Activated naive CD4-positive, alpha-beta T cell treated with anti-CD3 and anti-CD28 coated beads, Interleukin-2, amount 10 ng/mL, durations not matched to agents 7 days and 5 days (primary cell): ENCODE measurements around the gene CMSS1.

ENCODE experiments used
- CTCF ChIA-PET: fragments of 350-600 bp; sonication (Branson Sonifier 250); formaldehyde crosslinking; loops from one replicate; lab custom pipeline; 2021; ENCODE audit warnings: antibody characterized with exemption; lab: Charles Lee
- DNase-seq: peaks from one replicate; pipeline ENCODE4 v3.0.0-alpha.2; 2020
- H3K27ac Mint-ChIP-seq: one replicate; pipeline ENCODE4 v1.8.0; 2021; ENCODE audit warnings: mild to moderate bottlenecking, moderate library complexity, mixed read lengths
- H3K27me3 Mint-ChIP-seq: one replicate; pipeline ENCODE4 v1.8.0; 2021; ENCODE audit warnings: mild to moderate bottlenecking, mixed read lengths
- H3K36me3 Mint-ChIP-seq: one replicate; pipeline ENCODE4 v1.8.0; 2021; ENCODE audit warnings: mixed read lengths
- H3K4me1 Mint-ChIP-seq: one replicate; pipeline ENCODE4 v1.8.0; 2021; ENCODE audit warnings: mixed read lengths
- H3K4me3 Mint-ChIP-seq: one replicate; pipeline ENCODE4 v1.8.0; 2021; ENCODE audit warnings: mild to moderate bottlenecking, moderate library complexity, mixed read lengths
- H3K9me3 Mint-ChIP-seq: one replicate; pipeline ENCODE4 v1.8.0; 2021; ENCODE audit warnings: mixed read lengths

The CMSS1 gene

DNA sequence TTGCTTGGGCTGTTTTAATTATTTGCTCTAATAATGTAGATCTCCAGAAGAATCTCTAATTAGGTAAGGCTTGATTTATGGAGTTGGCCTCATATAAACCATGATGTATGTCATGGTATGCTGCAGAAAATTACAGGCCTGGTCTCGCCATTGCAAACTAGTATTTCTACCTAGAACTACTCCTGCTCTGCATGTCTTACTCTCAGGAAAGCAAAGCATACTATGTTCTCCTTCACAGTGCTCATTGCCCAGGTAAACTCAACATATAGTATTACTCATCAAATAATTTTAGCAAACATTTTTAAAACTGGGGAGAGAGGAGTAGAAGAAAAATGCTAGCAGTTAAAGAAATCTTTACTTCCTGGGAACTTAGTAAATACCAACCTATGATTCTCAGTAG, 205.9 kb downstream of the CMSS1 start:
- Mint-ChIP-seq H3K36me3 (no peaks in the 10 kb centered on the region), H3K4me3 (no peak overlapping the region), H3K27ac (no peak overlapping the region), H3K27me3 (no peaks in the 10 kb centered on the region), H3K9me3 (no peaks in the 10 kb centered on the region), H3K4me1 (no peaks in the 10 kb centered on the region)
- DNase-seq, result no peak
- CTCF ChIA-PET, result no interaction called here

- H3K4me3 Mint-ChIP-seq, result no peak overlapping the region
- H3K27ac Mint-ChIP-seq, result no peak overlapping the region
- H3K36me3 Mint-ChIP-seq, result no peaks in the 10 kb centered on the region
- CTCF ChIA-PET, result no interaction called here
- no peaks in the 10 kb centered on the region for H3K9me3 Mint-ChIP-seq
- H3K27me3 Mint-ChIP-seq, result no peaks in the 10 kb centered on the region
- no peak for DNase-seq
- H3K4me1 Mint-ChIP-seq, result no peaks in the 10 kb centered on the region
These were observed 207.1 kb downstream of the CMSS1 start for GRCh38 chr3:100024520-100025303.

DNA sequence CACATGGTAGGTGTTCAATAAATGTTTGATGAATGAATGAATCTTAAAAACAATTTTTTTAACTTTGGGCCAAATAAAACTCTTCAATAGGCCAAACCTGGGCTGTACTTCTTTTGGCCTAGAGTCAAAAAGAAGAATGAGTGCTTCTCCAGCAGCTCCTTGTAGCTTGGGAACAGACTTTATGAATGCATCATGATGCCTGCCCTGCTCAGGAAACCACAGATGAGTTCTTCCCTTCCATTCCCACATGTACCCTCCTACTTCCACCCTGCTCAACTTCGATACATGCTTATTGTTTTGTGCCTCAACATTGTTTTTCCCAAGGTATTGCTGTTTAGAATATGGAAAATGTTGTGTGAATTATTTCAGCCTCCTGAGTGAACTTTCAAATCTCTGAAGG, 209.7 kb downstream of the CMSS1 start:
- H3K9me3 Mint-ChIP-seq, result no peaks in the 10 kb centered on the region
- H3K4me1 Mint-ChIP-seq, result no peaks in the 10 kb centered on the region
- DNase-seq, result no peak
- no peak overlapping the region for H3K27ac Mint-ChIP-seq
- H3K27me3 Mint-ChIP-seq, result no peaks in the 10 kb centered on the region
- no peak overlapping the region for H3K4me3 Mint-ChIP-seq
- CTCF ChIA-PET, result interaction anchor here (1.1 kb wide), 1 partner anchor 10 kb away, joined by 3 read pairs; no protein-coding TSS in a partner anchor
- no peaks in the 10 kb centered on the region for H3K36me3 Mint-ChIP-seq

GRCh38 chr3:100029052-100029451, 211.4 kb downstream of the CMSS1 start:
- no peaks in the 10 kb centered on the region for H3K27me3 Mint-ChIP-seq
- CTCF ChIA-PET, result interaction anchor here (0.9 kb wide), 1 partner anchor 8 kb away, joined by 3 read pairs; no protein-coding TSS in a partner anchor
- H3K36me3 Mint-ChIP-seq, result no peaks in the 10 kb centered on the region
- H3K9me3 Mint-ChIP-seq, result no peaks in the 10 kb centered on the region
- no peak overlapping the region for H3K27ac Mint-ChIP-seq
- H3K4me3 Mint-ChIP-seq, result no peak overlapping the region
- no peaks in the 10 kb centered on the region for H3K4me1 Mint-ChIP-seq
- no peak for DNase-seq

GRCh38 chr3:100029689-100030088, 212.0 kb downstream of the CMSS1 start:
- DNase-seq, result no peak
- CTCF ChIA-PET, result interaction anchor here (0.9 kb wide), 1 partner anchor 9 kb away, joined by 3 read pairs; no protein-coding TSS in a partner anchor
- H3K27me3 Mint-ChIP-seq, result no peaks in the 10 kb centered on the region
- H3K4me3 Mint-ChIP-seq, result no peak overlapping the region
- no peaks in the 10 kb centered on the region for H3K36me3 Mint-ChIP-seq
- no peaks in the 10 kb centered on the region for H3K9me3 Mint-ChIP-seq
- H3K27ac Mint-ChIP-seq, result no peak overlapping the region
- no peaks in the 10 kb centered on the region for H3K4me1 Mint-ChIP-seq

- H3K4me3 Mint-ChIP-seq, result no peak overlapping the region
- H3K36me3 Mint-ChIP-seq, result no peaks in the 10 kb centered on the region
- DNase-seq, result no peak
- H3K4me1 Mint-ChIP-seq, result no peaks in the 10 kb centered on the region
- no peaks in the 10 kb centered on the region for H3K27me3 Mint-ChIP-seq
- CTCF ChIA-PET, result no interaction called here
- no peaks in the 10 kb centered on the region for H3K9me3 Mint-ChIP-seq
- H3K27ac Mint-ChIP-seq, result no peak overlapping the region
These were observed 212.7 kb downstream of the CMSS1 start for GRCh38 chr3:100030346-100030745.

DNA sequence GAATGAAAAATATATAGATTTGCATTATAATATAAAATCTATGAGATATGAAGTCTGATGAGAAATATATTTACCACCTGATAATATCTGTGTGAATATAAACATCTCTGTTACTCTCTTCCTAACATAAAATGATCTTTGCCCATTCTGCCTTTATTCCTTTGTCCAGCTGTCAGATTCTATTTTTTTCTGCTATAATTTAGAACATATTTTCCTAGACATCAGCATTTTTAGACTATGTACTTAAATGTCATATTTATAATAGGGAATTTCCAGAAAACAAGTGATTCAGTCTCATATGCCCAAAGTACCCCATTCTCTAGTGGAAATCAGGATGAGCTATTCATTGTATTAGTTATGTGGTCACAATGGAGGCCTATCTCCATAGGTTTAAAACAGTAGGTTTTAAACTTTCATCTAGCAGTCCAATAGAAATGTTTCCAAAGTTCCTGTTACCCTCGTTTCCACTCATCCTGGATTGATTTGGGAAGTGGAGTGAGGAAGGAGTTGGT, 213.3 kb downstream of the CMSS1 start:
- Mint-ChIP-seq H3K27me3 (no peaks in the 10 kb centered on the region), H3K9me3 (no peaks in the 10 kb centered on the region), H3K27ac (no peak overlapping the region), H3K4me1 (no peaks in the 10 kb centered on the region), H3K36me3 (no peaks in the 10 kb centered on the region), H3K4me3 (no peak overlapping the region)
- DNase-seq, result no peak
- CTCF ChIA-PET, result no interaction called here

DNA sequence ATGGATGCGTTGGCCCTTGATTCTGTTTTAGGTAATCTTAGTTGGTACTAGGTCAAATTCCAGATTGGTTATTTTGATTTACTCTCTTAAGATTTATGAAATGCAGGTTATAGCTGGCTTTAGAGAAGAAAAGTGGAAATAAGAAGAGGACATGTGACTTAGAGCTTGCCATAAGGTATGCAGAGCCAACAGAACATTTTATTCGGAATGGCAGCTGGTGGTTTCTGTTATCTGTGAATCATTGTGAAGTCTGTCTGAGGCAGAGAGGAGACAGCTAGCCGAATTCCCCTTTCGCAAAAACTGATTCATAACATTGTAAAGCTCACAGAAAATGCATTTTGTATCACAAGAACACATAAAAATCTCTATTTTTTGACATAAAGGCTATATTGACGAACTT, 214.6 kb downstream of the CMSS1 start:
- H3K27me3 Mint-ChIP-seq, result no peaks in the 10 kb centered on the region
- CTCF ChIA-PET, result interaction anchor here (0.7 to 1.0 kb wide), 2 partner anchors 15 to 200 kb away, joined by 3 read pairs; no protein-coding TSS in a partner anchor
- no peaks in the 10 kb centered on the region for H3K36me3 Mint-ChIP-seq
- no peak overlapping the region for H3K4me3 Mint-ChIP-seq
- H3K27ac Mint-ChIP-seq, result no peak overlapping the region
- H3K9me3 Mint-ChIP-seq, result no peaks in the 10 kb centered on the region
- no peaks in the 10 kb centered on the region for H3K4me1 Mint-ChIP-seq
- DNase-seq, result no peak

DNA sequence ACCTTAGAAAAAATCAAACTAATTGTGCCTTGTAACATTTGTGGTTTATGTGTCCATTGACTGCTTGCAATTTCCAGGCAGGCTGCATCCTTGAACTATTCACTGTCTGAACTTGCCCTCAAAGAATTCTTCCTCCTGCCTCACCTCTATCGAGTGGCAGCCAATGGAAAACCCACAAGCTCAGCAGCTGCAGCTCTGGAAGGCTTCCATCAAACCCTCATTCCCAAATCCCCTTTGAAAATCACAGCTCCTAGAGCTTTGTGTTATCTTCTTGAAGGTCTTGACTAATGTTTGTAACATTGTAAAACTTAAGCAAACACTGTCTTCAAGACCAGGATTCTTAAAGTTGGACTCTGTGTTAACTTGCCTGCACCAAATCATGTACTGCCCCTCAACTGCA, 215.5 kb downstream of the CMSS1 start:
- Mint-ChIP-seq H3K4me1 (no peaks in the 10 kb centered on the region), H3K9me3 (no peaks in the 10 kb centered on the region), H3K27ac (no peak overlapping the region), H3K27me3 (no peaks in the 10 kb centered on the region), H3K4me3 (no peak overlapping the region), H3K36me3 (no peaks in the 10 kb centered on the region)
- DNase-seq, result no peak
- CTCF ChIA-PET, result interaction anchor here (0.5 kb wide), 1 partner anchor 201 kb away, joined by 3 read pairs; no protein-coding TSS in a partner anchor

GRCh38 chr3:100033903-100034471, 216.3 kb downstream of the CMSS1 start:
- DNase-seq, result no peak
- H3K36me3 Mint-ChIP-seq, result no peaks in the 10 kb centered on the region
- CTCF ChIA-PET, result no interaction called here
- H3K27ac Mint-ChIP-seq, result no peak overlapping the region
- no peak overlapping the region for H3K4me3 Mint-ChIP-seq
- H3K27me3 Mint-ChIP-seq, result no peaks in the 10 kb centered on the region
- H3K4me1 Mint-ChIP-seq, result no peaks in the 10 kb centered on the region
- H3K9me3 Mint-ChIP-seq, result no peaks in the 10 kb centered on the region

- Mint-ChIP-seq H3K4me3 (no peak overlapping the region), H3K9me3 (no peaks in the 10 kb centered on the region), H3K36me3 (no peaks in the 10 kb centered on the region), H3K27me3 (no peaks in the 10 kb centered on the region), H3K4me1 (no peaks in the 10 kb centered on the region), H3K27ac (no peak overlapping the region)
- DNase-seq, result no peak
- CTCF ChIA-PET, result no interaction called here
These were observed 221.4 kb downstream of the CMSS1 start for GRCh38 chr3:100039075-100039474.

DNA sequence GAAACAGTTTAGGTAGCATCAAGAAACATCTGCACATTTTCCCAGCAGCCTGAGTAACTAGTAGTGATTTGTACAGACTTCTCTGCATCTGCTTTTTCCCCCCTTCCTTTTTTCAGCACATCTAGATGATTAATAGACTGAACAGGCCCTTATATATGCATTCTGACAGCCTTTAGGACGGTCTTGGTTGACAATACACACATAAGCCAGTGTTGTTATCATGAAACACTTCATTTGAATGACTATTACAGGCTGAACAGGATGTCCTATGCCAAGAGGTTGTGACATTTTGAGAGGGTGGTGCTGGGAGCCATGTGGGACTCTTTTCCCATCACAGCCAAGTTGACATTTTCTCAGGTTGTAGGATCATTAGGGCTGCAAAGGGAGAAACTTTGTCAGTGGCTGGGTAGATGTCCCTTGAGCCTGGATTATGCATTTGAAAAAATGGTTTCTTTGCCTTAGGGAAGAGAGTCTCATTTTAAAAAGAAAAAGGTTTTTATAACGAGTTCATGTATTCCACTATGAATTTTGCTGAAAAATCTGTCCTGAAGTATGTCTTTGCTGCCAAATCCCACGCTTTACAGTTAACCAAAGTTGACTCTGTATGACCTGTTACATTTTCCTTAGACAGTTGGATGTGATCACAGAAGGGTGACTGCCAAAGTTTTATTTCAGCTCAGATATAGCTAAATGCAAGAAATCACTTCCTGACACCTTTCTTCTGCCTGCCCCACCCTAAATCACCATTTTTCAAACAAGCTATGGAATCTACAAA, 223.0 kb downstream of the CMSS1 start:
- Mint-ChIP-seq H3K4me3 (no peak overlapping the region), H3K27ac (no peak overlapping the region), H3K36me3 (no peaks in the 10 kb centered on the region), H3K4me1 (no peaks in the 10 kb centered on the region), H3K27me3 (no peaks in the 10 kb centered on the region), H3K9me3 (no peaks in the 10 kb centered on the region)
- no peak for DNase-seq
- CTCF ChIA-PET, result no interaction called here

DNA sequence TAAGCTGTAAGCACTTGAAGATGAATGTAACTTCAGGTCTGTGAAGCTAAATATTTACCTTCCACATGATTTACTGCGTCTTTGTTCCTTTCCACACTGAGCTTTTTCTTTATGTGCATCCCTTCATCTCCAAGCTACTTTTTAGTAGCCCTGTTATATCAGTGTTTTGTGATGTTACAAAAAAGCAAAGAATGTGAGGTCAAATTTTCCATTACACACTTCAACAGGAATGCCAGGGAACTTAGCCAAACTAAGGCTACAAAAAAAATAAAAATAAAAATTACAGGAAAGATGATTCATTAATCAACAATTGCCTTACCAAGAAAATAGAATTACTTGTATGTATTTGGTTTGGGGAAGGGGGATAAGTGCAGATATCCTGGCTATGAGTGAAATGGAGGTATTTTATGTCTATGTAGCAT, 223.7 kb downstream of the CMSS1 start:
- CTCF ChIA-PET, result no interaction called here
- Mint-ChIP-seq H3K9me3 (no peaks in the 10 kb centered on the region), H3K36me3 (no peaks in the 10 kb centered on the region), H3K27me3 (no peaks in the 10 kb centered on the region), H3K4me1 (peaks cover under 1% of the 10 kb centered on the region), H3K27ac (no peak overlapping the region), H3K4me3 (no peak overlapping the region)
- no peak for DNase-seq
